HCT116 (cell line): ENCODE results near the gene TNFRSF6B. TPM values are rescaled to one million over a fixed set of nuclear protein-coding genes. Genes with fewer than 3 reads are reported as not detected.

Experiments
- ATAC-seq: fragments of 200-7000 bp; cut with Tn5 transposase; 2 replicates; pipeline ENCODE4 v1.9.1; 2020; ENCODE audit warnings: mild to moderate bottlenecking, moderate library complexity
- BruUV-seq: library from RNA; stranded (reverse); fragments of 400-500 nt; replicated peaks from 2 replicates; lab custom pipeline; 2021; lab: Mats Ljungman, UMichigan
- CTCF ChIA-PET: fragments of 300-600 bp; sonication (Branson Sonifier 250); formaldehyde crosslinking; loops from one replicate; lab custom pipeline; 2021; ENCODE audit warnings: antibody characterized with exemption; lab: Charles Lee
- POLR2A ChIA-PET: fragments of 300-600, 350-600 bp; sonication (Branson Sonifier 250); formaldehyde crosslinking; loops from one replicate; lab custom pipeline; 2021; ENCODE audit warnings: antibody characterized with exemption; lab: Charles Lee
- RAD21 ChIA-PET, 2 experiments: fragments of 300-600 bp; sonication (Branson Sonifier 250); formaldehyde crosslinking; loops; one replicate each; lab custom pipeline; 2023; ENCODE audit warnings: low total read pairs in 2 of 2; ENCODE audit not compliant: uncharacterized antibody in 2 of 2, unreplicated experiment in 2 of 2, low non-redundant PET in 1 of 2; lab: Charles Lee
- DNase-seq: peaks from one replicate; pipeline ENCODE4 v3.0.0-alpha.2; 2010; ENCODE audit warnings: low read depth, low spot score
- H2AFZ ChIP-seq: fragments of 200-600 bp; shearing (Covaris generic), sonication (generic); 2 replicates; pipeline ENCODE4 v1.6.1; 2017; ENCODE audit warnings: low read depth, mixed run types, mixed read lengths, antibody characterized with exemption, low read length; ENCODE audit not compliant: poor library complexity, severe bottlenecking
- H3K27ac ChIP-seq: 2 replicates; pipeline ENCODE4 v1.5.1; 2012; ENCODE audit warnings: low read depth, low read length
- H3K27me3 ChIP-seq: fragments of 200-600 bp; sonication (generic); 2 replicates; pipeline ENCODE4 v1.6.1; 2016; ENCODE audit warnings: mixed run types, low read length, mixed read lengths; ENCODE audit not compliant: insufficient read depth
- H3K36me3 ChIP-seq, 2 experiments: fragments of 200-500 bp in 1 of 2; fragments of 200-600 bp in 1 of 2; sonication (Bioruptor generic) in 1 of 2; sonication (generic) in 1 of 2; 2 replicates each; pipeline versions ENCODE4 v1.5.1 to v1.6.1; 2014 to 2016; ENCODE audit warnings: low read length in 2 of 2, inconsistent platforms in 1 of 2, mixed read lengths in 1 of 2, mixed run types in 1 of 2; ENCODE audit not compliant: insufficient read depth in 2 of 2, control insufficient read depth in 1 of 2
- H3K4me1 ChIP-seq, 2 experiments: fragments of 200-600 bp in 1 of 2; sonication (generic) in 1 of 2; 2 replicates each; pipeline versions ENCODE4 v1.5.1 to v1.6.1; 2012 to 2017; ENCODE audit warnings: low read length in 2 of 2, inconsistent platforms in 1 of 2, mild to moderate bottlenecking in 1 of 2, mixed read lengths in 1 of 2, mixed run types in 1 of 2, moderate library complexity in 1 of 2; ENCODE audit not compliant: insufficient read depth in 2 of 2, control insufficient read depth in 1 of 2
- H3K4me2 ChIP-seq: fragments of 200-600 bp; sonication (generic); 2 replicates; pipeline ENCODE4 v1.6.1; 2017; ENCODE audit warnings: mixed run types, low read length, mixed read lengths
- H3K4me3 ChIP-seq, 2 experiments: fragments of 200-600 bp in 1 of 2; sonication (generic) in 1 of 2; replicated peaks in 1 of 2; 2 replicates each; pipeline ENCODE4 v1.5.1; 2011 to 2016; ENCODE audit warnings: low read length in 2 of 2, control low read depth in 1 of 2, low read depth in 1 of 2, mild to moderate bottlenecking in 1 of 2, mixed read lengths in 1 of 2, mixed run types in 1 of 2
- H3K79me2 ChIP-seq: fragments of 200-600 bp; sonication (generic); 2 replicates; pipeline ENCODE4 v1.6.1; 2017; ENCODE audit warnings: mild to moderate bottlenecking, mixed run types, low read length, moderate library complexity, mixed read lengths; ENCODE audit not compliant: insufficient read depth
- H3K9ac ChIP-seq: fragments of 200-600 bp; sonication (generic); 2 replicates; pipeline ENCODE4 v1.6.1; 2016; ENCODE audit warnings: low read length, mixed read lengths
- H3K9me2 ChIP-seq: fragments of 200-600 bp; sonication (generic), shearing (Covaris generic); 2 replicates; pipeline ENCODE4 v1.6.1; 2017; ENCODE audit warnings: mixed run types, mild to moderate bottlenecking, moderate library complexity; ENCODE audit not compliant: insufficient read depth
- H3K9me3 ChIP-seq, 2 experiments: fragments of 200-500 bp in 1 of 2; fragments of 200-600 bp in 1 of 2; sonication (Bioruptor generic) in 1 of 2; sonication (generic) in 1 of 2; 2 replicates each; pipeline ENCODE4 v1.6.1; 2014 to 2017; ENCODE audit warnings: low read length in 2 of 2, mixed read lengths in 2 of 2, inconsistent platforms in 1 of 2, low read depth in 1 of 2, mild to moderate bottlenecking in 1 of 2, mixed run types in 1 of 2, moderate library complexity in 1 of 2; ENCODE audit not compliant: control insufficient read depth in 1 of 2, insufficient read depth in 1 of 2
- H4K20me1 ChIP-seq: fragments of 200-600 bp; sonication (generic), shearing (Covaris generic); 2 replicates; pipeline ENCODE4 v1.6.1; 2017; ENCODE audit warnings: mixed run types, mild to moderate bottlenecking, moderate library complexity; ENCODE audit not compliant: insufficient read depth
- CBX3 ChIP-seq: IDR thresholded peaks from 2 replicates; pipeline ENCODE4 v1.6.1; 2012; ENCODE audit warnings: low read depth
- EGR1 ChIP-seq: IDR thresholded peaks from 2 replicates; pipeline ENCODE4 v1.6.1; 2012; ENCODE audit warnings: low read depth
- ELF1 ChIP-seq: IDR thresholded peaks from 2 replicates; pipeline ENCODE4 v1.6.1; 2012; ENCODE audit warnings: low read depth, borderline replicate concordance
- RAD21 ChIP-seq: IDR thresholded peaks from 2 replicates; pipeline ENCODE4 v1.6.1; 2012; ENCODE audit warnings: low read depth, mild to moderate bottlenecking
- ZBTB33 ChIP-seq: IDR thresholded peaks from 2 replicates; pipeline ENCODE4 v1.6.1; 2011; ENCODE audit warnings: mild to moderate bottlenecking, low read length, moderate library complexity; ENCODE audit not compliant: insufficient replicate concordance; ENCODE audit errors: extremely low read depth
- ZFX ChIP-seq: fragments of 450-650 bp; IDR thresholded peaks from 2 replicates; pipeline ENCODE4 v1.6.1; 2017
- intact Hi-C: fragments of 100-400 bp; cut with micrococcal nuclease; formaldehyde crosslinking; loops from 2 replicates; pipeline ENCODE4 v1.10.0; 2022
- total RNA-seq: library from RNA; stranded (reverse); gene quantifications from one replicate; pipeline ENCODE4 v1.2.1, GENCODE V29; 2021; ENCODE audit not compliant: unreplicated experiment

Gene TNFRSF6B
- total RNA-seq, 1 experiment from 2014 or later: 147 TPM

GRCh38 chr20:63741354-63741675 is 44.9 kb downstream of the TNFRSF6B start:
- peak overlapping the region; percentile 76 to 85 for H3K4me3 ChIP-seq
- CTCF ChIA-PET: interaction anchor here (1.1 to 1.6 kb wide), 3 partner anchors 34 to 239 kb away, joined by 3 to 5 read pairs (median 4); partner anchors contain the start of genes ARFRP1, PRPF6, TPD52L2 and ZGPAT
- H3K36me3 ChIP-seq: peaks cover 3 to 23% of the 10 kb centered on the region in 2 experiments; a peak in 2 of 4 replicates
- POLR2A ChIA-PET: interaction anchor here (1.6 to 1.7 kb wide), 2 partner anchors 33 to 124 kb away, joined by 6 to 12 read pairs; partner anchors contain the start of genes ARFRP1, TPD52L2 and ZGPAT
- no TSS peak for BruUV-seq
- H3K9me3 ChIP-seq: no peaks in the 10 kb centered on the region
- TF ChIP-seq EGR1 (no peak), CBX3 (no peak), RAD21 (no peak), ZBTB33 (no peak), ELF1 (no peak), ZFX (no peak)
- no peak overlapping the region for H2AFZ ChIP-seq
- no peak for ATAC-seq
- H3K4me1 ChIP-seq: peaks cover 17 to 40% of the 10 kb centered on the region in 2 experiments; a peak in 3 of 4 replicates
- peaks cover 18% of the 10 kb centered on the region for H3K79me2 ChIP-seq
- RAD21 ChIA-PET: no interaction called here
- DNase-seq: no peak
- H3K27me3 ChIP-seq: no peaks in the 10 kb centered on the region
- H3K27ac ChIP-seq: peak overlapping the region; percentile 96
- H3K4me2 ChIP-seq: peak overlapping the region; percentile 78
- no peaks in the 10 kb centered on the region for H4K20me1 ChIP-seq
- H3K9me2 ChIP-seq: no peaks in the 10 kb centered on the region
- intact Hi-C loops: no loop called here
- peak overlapping the region; percentile 89 for H3K9ac ChIP-seq
